Erythroblast (primary cell): ENCODE measurements around the gene CERS6.

Experiments used
- GATA1 ChIP-seq: IDR thresholded peaks from 2 replicates; pipeline ENCODE4 v1.6.1; 2011; ENCODE audit warnings: low read depth, mild to moderate bottlenecking, control low read depth, low read length, moderate library complexity
- POLR2A ChIP-seq: IDR thresholded peaks from 2 replicates; pipeline ENCODE4 v1.6.1; 2011; ENCODE audit warnings: mild to moderate bottlenecking, low read length

- no peak for TF ChIP-seq POLR2A
- TF ChIP-seq GATA1, result no peak
Measured at GRCh38 chr2:168790226-168790902, 334.3 kb downstream of the CERS6 start.
